Occipital lobe (tissue), 3 donors: ENCODE data around the gene HSD17B10. TPM values are rescaled to one million over a fixed set of nuclear protein-coding genes. Genes with fewer than 3 reads are reported as not detected.
"Not testable (repeated sequence)": the region's sequence is repeated elsewhere in the genome, so short reads cannot be mapped to it uniquely, and the experiment has no call there.

Source experiments
- DNase-seq: peaks from one replicate; lab custom pipeline; 2025; lab: John Stamatoyannopoulos, UW
- small RNA-seq: library from RNA; depleted of rRNA; stranded (forward); fragments of <200 nt; gene quantifications from one replicate; pipeline ENCODE3, GENCODE V24; 2014
- total RNA-seq: library from RNA; depleted of rRNA; stranded (reverse); fragments of >200 nt; gene quantifications from one replicate; pipeline ENCODE4 v1.2.3, GENCODE V29; 2014

HSD17B10 gene
- total RNA-seq, 1 donor from 2014 or later = 28.5 TPM

DNA sequence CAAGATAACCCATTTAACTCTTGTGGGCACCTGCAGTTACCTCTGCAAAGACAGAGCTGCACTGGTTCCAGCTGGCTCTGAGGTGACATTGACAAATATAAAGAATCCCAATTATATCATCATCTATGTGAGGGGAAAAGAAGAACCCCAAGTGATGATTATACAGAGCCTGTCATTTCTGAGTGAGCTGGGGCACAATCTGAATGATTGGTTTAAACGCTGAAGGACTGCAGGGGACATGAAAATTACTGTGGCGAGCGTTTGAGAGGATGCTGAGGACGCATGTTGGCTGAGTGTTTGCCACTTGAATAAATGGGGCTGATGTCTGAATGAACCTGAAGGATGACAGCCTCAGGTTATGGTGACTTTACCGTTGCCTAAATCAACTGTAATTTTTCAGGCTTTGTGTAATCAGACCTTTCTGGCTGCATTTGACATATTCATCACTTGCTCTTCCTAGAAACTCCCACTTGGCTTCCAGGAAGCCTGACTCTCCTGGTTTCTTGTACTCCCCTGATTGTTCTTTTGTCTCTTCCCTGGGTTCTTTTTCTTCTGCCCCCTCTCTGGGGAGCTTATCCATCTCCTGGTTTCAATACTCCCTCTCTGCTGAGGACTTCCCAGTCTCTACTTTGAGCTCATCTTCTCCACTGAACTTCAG, 4.1 kb upstream of the HSD17B10 start:
- no peak for DNase-seq

DNA sequence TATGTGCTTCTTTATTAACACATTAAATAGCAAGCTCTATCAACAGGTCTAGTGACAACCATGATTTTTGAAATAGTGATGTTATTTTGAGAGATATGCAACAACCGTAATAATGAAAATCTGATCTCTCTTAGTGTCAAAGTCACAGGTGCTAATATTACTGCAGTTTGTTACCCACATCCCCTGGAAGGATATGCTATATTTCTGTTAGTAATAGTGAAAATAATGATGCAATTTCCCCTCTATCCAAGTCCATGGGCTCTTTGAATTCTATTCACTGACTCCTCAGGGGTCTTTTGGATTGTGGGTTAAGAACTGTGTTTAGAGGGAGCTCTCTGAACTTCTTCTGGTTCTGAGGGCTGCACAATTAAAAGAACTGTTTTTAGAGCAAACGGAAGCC, 3.0 kb upstream of the HSD17B10 start:
- no peak for DNase-seq

DNA sequence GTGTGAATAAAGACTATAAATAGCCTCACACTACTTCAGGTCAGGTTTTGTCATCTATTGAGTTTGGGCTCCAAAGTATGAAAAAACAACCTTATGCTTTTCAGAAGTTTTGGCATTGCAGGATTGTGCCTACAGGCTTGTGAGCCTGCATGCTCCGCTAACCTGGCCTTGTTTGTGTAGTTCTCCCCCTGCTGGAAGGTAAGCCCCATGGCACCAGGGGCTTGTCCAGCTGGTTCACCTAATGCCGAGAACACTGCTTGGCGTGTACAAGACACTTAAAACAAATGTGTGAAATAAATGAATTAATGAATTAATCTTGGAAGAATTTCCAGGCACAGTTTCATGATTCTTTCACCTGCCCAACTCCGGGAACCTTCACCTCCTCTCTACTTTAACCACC, 1.8 kb upstream of the HSD17B10 start:
- peak; percentile 2 for DNase-seq

DNA sequence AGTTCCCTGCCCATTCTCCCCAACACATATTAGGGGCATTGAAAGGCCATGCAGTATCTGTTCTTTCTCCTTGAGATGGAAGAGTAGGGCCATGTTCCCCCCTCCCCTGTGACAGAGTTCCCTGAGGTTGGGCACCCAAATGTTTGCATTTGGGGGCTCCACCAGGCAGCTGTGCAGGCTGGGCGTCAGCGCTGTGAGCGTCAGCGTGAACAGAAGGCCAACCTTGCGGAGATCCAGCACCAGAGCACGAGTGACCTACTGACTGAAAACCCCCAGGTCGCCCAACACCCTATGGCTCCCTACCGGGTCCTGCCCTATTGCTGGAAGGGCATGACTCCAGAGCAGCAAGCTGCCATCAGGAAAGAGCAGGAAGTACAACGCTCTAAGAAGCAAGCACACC, 3.9 kb downstream of the HSD17B10 start:
- DNase-seq = no peak

DNA sequence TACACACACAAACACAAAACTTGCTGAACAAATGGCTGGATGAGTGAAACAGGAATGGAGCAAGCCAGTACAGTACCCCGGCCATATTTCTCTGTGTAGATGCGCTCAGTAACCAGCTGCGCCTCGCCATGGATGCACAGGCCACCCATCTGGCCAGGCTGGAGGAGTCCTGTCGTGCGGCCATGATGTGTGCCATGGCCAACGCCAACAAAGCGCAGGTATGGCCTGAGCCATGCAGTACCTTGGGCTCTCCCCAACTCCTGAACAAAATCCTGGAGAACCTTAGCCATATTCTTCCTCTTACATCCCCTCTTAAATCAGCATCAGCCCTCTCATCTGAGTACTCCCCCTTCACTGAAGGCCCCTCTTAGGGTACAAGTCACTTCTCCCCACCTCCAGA, 4.4 kb downstream of the HSD17B10 start:
- no peak for DNase-seq

DNA sequence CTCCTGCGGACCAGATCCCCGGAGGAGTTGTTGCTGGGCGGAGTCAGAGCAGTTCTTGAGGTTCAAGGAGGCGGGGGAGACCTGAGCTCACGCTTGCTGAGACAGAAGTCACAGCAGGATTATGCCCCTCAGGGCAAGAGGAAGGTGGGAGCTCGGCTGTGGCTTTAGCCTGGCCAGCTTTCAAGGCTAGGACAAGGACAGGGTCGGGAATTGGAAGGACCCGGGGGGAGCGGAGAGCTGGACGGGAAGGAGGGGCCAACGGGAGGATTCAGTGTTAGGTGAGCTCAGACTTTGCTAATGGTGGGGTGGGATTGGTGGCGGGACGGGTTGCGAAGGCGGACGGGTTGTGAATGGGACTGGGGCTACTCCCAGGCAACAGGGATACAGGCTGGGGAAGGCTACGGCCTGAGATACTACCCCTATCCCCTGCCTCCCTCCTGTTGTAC, 11.3 kb downstream of the HSD17B10 start, which contains the start of gene RIBC1:
Gene RIBC1, plus strand, starts transcription at position 13 of the 446 bp plus-strand sequence. CDS start 3,404 bp downstream, outside the sequence.
- DNase-seq = peak; percentile 8

DNA sequence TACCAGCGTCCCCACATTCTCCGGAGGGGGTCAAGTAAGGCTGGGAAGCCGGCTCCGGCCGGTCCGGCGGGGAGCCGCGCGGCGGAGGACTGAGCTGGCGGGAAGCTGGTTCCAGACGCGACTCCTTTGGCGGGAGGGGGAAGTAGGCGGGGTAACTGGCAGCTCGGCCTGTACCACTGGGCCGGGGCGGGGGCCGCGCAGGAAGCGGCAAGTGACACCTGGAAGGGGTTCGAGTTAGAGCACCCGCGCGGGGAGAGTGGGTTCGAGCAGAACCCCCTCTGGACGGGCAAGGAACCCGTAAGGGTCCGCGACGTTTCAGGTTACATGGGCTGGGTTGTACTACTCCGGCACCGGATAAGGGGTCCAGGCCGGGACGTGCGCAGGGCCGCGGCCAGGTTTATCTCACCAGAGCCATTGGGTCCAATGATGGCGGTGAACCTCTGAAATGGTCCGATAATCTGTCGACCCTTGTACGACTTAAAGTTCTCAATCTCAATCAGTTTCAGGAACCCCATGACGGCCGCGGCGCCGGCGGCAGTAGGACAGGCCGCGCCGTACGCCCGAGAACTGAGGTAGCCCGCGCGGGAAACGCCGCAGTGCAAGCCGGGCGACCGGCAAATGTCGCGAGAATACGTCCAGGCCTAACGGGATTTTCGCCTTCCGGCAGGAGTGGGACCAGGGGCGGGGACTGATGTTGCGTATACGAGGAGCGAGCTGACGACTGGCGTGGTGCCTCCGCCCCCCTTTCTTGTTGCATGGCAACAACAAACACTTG, 11.9 kb downstream of the HSD17B10 start, which contains the start of gene SMC1A:
Gene SMC1A, minus strand, starts transcription at position 569 of the 775 bp plus-strand sequence. Its CDS starts 54 bp downstream, at position 515.
- DNase-seq = peak; percentile 89

DNA sequence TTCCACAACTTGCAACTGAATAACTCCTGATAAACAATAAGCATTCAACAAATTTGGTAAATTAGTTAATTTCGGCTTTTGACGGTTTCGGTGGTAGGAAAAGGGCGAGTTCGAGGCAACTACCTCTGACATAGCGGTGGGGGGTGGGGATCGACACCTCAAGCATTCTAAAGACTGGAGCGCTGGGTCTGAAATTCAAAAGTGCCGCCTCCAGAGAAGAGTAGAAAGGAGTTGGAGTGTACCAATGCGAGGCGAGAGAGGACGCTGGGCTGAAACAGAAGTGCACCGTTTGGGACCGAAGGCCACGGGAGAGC, 12.4 kb downstream of the HSD17B10 start:
- no peak for DNase-seq

DNA sequence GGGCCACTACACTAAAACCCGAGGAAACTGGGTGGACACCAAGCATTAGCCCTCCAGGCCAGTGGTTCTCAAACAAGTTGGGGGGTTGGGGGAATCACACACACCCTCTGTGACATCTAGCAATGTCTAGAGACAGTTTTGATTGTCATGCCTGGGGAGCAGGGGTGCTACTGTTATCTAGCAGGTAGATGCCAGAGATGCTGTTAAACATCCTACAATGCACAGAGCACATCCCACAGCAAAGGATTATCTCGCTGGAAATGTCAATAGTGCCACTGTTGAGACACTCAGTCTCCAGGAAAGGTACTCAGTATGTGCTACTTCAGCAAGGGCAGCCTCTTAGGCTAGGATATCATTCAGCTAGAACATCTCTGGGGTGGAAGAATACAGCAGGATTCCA, 13.0 kb downstream of the HSD17B10 start:
- no peak for DNase-seq

DNA sequence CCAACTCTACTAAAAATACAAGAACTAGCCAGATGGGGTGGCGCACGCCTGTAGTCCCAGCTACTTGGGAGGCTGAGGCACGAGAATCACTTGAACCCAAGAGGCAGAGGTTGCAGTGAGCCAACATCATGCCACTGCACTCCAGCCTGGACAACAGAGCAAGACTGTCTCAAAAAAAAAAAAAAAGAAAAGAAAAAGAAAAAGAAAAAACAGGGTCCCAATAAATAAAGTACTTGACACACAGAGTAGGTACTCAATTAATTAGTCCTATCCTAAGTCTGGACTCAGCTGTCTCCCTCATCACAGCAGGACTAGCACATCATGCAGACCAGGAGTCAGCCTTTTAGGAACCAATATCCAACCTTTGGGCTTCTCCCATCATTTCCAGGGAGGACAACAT, 13.8 kb downstream of the HSD17B10 start:
- DNase-seq = not testable (repeated sequence)

DNA sequence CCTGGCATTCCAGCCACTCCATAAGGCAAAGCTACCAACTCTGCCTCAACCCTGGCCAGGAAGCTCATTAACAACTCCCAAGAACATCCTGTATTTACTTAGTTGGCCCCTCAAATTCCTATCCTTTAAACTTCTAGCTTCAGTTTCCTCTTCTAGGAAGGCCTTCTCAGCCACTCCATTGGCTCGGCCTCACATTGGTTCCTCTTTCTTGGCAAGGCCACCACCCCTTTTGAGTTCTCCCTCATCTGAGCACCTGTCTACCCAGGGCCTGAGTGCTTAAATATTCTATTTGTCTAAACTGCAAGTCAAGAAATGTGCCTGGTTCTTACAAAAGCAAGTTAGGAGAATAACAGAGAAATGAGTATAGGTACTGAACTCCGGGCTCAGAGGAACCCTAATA, 21.7 kb downstream of the HSD17B10 start:
- DNase-seq = no peak

DNA sequence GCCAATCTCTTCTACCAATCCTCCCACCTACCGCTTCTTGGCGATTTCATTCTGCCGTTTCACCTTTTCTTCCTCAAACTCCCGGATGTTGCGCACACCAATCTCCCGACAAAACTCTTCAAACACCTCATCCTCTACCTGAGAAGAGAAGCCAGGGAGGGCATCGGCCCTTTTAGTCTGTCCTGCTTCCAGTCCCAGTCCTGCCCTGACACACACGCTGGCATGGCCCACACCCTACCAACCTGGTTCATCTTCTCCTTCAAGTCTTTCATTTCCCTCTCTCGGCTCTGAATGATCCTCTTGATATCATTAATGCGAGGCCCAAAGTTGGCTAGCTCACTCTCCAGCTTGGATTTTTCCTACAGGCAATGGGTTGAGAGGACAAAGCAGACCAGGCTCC, 30.6 kb downstream of the HSD17B10 start:
- DNase-seq = no peak

DNA sequence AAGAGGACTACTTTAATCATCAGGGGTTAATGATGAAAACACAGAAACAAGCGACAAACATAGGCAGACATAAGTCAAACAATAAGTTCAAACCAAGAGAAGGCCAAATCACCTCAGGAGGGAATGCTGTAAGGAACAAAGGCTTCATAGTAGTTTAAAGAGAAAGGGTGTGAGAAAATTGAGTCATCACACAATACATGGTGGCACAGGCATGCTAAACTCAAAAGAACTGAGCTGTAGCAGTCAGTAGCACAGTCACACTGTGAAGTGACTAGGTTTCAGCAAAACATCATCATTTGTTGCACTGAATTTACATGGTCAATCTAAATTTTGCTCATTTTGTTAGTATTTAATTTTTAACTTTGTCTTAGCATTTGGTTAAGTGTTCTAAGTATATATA, 36.0 kb downstream of the HSD17B10 start:
- no peak for DNase-seq

DNA sequence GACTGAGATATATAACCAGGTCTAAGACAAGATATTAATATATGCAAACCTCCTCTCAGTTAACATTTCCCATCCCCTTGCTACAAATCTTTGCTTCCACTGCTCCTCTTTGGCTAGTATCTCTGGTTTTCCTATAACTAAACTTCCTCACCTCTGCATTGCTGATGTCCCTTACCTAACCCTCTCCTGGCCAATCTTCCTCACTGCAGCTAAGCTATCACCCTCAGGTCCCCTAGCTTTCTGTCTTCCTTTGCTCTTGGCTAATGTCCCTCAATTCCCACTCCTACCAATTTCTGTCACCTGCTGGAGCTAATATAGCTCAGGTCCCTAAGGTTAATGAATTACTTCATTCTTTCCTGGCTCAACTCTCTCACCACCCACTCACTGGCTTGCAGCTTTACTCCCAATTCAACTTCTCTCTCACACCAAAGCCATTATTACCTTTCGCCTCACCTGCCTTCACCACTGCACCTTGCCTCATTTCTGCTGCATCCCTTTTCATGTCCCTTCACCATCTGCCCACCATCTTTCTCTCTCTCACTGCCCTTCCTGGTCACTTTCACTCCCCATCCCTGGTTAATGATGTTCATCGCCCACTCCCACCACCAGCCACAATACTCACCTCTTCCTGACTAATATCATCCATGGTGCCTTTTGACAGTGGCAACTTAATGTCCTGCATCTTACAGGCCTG, 38.4 kb downstream of the HSD17B10 start:
- DNase-seq = no peak

DNA sequence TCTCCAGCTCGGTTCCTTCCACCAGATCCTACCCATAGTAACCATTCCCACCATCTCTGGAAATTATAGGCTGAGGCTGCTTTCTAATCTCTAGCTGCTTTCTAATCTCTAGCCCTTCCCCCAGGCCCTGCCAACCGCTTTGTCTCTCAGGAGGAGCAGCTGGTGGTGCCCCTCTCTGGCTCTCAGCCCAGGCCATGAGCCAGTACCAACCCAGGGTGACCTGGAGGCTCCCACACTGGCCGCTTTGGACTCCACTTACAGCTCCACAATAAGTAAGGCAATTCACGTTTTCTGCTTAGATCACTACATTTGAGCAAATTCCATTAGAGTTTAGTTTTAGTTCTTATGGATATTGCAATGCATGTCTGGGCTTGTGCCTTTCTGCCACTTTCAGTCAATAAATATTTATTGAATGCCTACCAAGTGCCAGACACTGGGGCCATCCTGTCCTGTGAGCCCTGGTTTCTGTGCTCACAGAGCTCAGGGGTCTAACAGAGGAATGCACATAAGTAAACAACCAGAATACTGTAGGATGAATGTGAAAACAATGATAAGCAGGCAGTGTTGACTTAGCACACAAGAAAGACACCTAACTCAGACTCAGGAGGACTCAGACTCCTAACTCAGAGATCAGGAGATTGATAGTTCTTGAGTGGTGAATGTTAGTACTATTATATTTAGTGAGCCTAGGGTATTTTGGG, 50.6 kb downstream of the HSD17B10 start:
- no peak for DNase-seq

Small RNA genes lying within 50 kb of the gene (small RNA-seq; reads per million reads assigned to genes)
- gene MIR6857 (not detected), gene VTRNA3-1P (not detected)

Other genes starting within 250 kb of the HSD17B10 start
- 103 TPM for gene KDM5C, start 209.2 kb downstream of the HSD17B10 start, total RNA-seq
- gene IQSEC2, start 152.8 kb downstream of the HSD17B10 start, total RNA-seq = 8.6 TPM
- gene SMC1A, start 11.7 kb downstream of the HSD17B10 start, total RNA-seq = 17.6 TPM
- 1.1 TPM for gene RIBC1, start 11.5 kb downstream of the HSD17B10 start, total RNA-seq